Natural killer cell (primary cell): ENCODE data around the gene GATA5. TPM values are rescaled to one million over a fixed set of nuclear protein-coding genes. Genes with fewer than 3 reads are reported as not detected.

Experiments used
- ATAC-seq, 3 donors: fragments of 150-1000 bp in 2 of 3; fragments of 200-7000 bp in 1 of 3; cut with Tn5 transposase; 1 replicate in 1 of 3; 2 replicates in 2 of 3; pipeline ENCODE4 v1.10.0; 2021; ENCODE audit warnings: mild to moderate bottlenecking in 2 of 3, moderate library complexity in 2 of 3
- DNase-seq, 2 donors: peaks; one replicate each; pipeline versions ENCODE4 v3.0.0 to v3.0.0-alpha.2; 2013 to 2021; ENCODE audit warnings: mixed read lengths in 1 of 2
- H3K27ac ChIP-seq: one replicate; pipeline ENCODE4 v1.5.1; 2013; ENCODE audit warnings: mild to moderate bottlenecking, low read length
- H3K27me3 ChIP-seq: one replicate; pipeline ENCODE4 v1.6.1; 2013; ENCODE audit warnings: low read length; ENCODE audit not compliant: control insufficient read depth, insufficient read depth
- H3K36me3 ChIP-seq: one replicate; pipeline ENCODE4 v1.6.1; 2013; ENCODE audit warnings: low read length; ENCODE audit not compliant: control insufficient read depth, insufficient read depth
- H3K4me1 ChIP-seq: one replicate; pipeline ENCODE4 v1.6.1; 2013; ENCODE audit warnings: low read length; ENCODE audit not compliant: control insufficient read depth, insufficient read depth
- H3K4me3 ChIP-seq: one replicate; pipeline ENCODE4 v1.5.1; 2013; ENCODE audit warnings: low read length
- H3K9me3 ChIP-seq: one replicate; pipeline ENCODE4 v1.6.1; 2013; ENCODE audit warnings: low read length; ENCODE audit not compliant: control insufficient read depth, insufficient read depth
- H3K27ac Mint-ChIP-seq, 2 donors: one replicate each; pipeline ENCODE4 v1.8.0; 2022; ENCODE audit warnings: mild to moderate bottlenecking in 2 of 2, mixed read lengths in 2 of 2, moderate library complexity in 1 of 2
- H3K27me3 Mint-ChIP-seq, 2 donors: one replicate each; pipeline ENCODE4 v1.8.0; 2022; ENCODE audit warnings: low read depth in 2 of 2, mixed read lengths in 2 of 2
- H3K36me3 Mint-ChIP-seq: one replicate; pipeline ENCODE4 v1.8.0; 2022; ENCODE audit warnings: mixed read lengths
- H3K4me1 Mint-ChIP-seq, 2 donors: one replicate each; pipeline ENCODE4 v1.8.0; 2022; ENCODE audit warnings: mixed read lengths in 2 of 2
- H3K4me3 Mint-ChIP-seq: one replicate; pipeline ENCODE4 v1.8.0; 2022; ENCODE audit warnings: mild to moderate bottlenecking, moderate library complexity, mixed read lengths
- H3K9me3 Mint-ChIP-seq, 2 donors: one replicate each; pipeline ENCODE4 v1.8.0; 2022; ENCODE audit warnings: mixed read lengths in 2 of 2
- WGBS: methylation state at CpG from one replicate; pipeline ENCODE4 v1.1.7; 2013; ENCODE audit warnings: missing lambda C conversion rate; ENCODE audit not compliant: insufficient coverage; 5-methylcytosine and 5-hydroxymethylcytosine counted together
- intact Hi-C: fragments of 100-400 bp; cut with micrococcal nuclease; formaldehyde crosslinking; loops from one replicate; pipeline ENCODE4 v1.14.2; 2022
- total RNA-seq, 4 donors: library from RNA; stranded (reverse); fragments of 120-200 nt in 1 of 4; gene quantifications; one replicate each; pipeline versions ENCODE4 v1.2.3 to v1.2.4, GENCODE V29; 2013 to 2022
- TF ChIP-seq, protein P1 (sequence below): fragments of 200-600 bp; IDR thresholded peaks from one replicate; pipeline ENCODE4 v1.8.0; 2022; ENCODE audit warnings: antibody characterized with exemption

Gene GATA5
- total RNA-seq, 3 donors from 2014 or later (not counting 1 experiment from before 2014, with no cell fraction given), result not detected

DNA sequence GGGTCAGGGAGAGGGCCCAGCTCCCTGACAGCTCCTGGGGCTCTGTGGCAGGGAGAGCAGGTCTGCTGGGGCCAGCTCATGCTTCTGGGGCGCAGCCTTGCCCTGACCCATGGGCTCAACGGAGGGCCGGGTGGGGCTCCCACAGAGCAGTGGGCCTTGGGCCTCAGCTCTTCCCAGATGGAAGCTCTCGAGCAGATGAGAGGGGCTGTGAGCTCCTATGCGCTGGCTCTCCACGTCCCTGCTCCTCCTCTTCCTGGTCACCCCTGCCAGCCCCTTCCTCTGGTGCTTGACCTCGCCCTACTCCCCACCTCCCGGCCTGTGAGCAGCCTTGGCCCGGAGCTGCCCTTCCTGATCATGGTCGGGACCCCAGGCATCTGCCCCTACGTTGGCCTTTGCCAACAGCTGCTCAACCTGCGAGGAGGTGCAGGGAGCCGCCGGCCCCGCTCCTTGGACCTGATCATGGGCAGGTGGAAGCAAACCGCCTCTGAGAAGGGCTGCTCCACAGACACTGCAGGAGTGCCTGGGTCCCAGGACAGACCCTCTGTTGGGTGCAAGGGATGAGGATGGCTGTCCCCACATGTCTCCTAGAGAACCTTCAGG is 26.8 kb upstream of the GATA5 start:
- H3K27ac ChIP-seq, result no peak overlapping the region
- Mint-ChIP-seq H3K27ac (no peak overlapping the region), H3K4me1 (peaks cover 0 to 12% of the 10 kb centered on the region in 2 donors)

DNA sequence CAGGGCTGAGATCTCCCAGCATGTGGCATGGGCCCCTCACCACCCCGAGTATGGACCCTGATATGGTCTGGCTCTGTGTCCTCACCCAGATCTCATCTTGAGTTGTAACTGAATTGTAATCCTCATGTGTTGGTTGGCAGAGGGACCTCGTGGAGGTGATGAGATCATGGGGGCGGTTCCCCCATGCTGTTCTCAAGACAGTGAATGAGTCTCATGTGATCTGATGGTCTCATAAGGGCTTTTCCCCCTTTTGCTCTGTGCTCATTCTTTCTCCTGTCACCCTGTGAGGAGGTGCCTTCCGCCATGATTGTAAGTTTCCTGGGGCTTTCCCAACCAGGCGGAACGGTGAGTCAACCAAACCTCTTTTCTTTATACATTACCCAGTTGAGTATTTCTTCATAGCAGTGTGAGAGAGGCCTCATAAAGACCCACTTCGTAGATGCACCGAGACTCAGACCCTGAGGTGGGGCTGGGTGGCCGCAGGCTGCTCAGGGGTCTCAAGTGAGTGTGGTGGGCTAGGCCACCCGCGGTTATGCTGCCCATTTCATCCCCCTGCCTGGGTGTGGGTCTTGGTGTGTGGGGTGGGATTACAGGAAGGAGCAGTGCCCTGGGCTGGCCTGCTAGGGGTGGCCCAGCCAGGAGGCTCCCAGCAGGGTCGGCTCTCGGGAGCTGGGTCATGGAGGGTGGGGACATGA is 26.2 kb upstream of the GATA5 start:
- no peak overlapping the region for H3K4me3 ChIP-seq
- Mint-ChIP-seq H3K9me3 (peaks cover 3 to 4% of the 10 kb centered on the region in 2 donors), H3K4me3 (no peak overlapping the region), H3K4me1 (peaks cover 0 to 12% of the 10 kb centered on the region in 2 donors), H3K36me3 (no peaks in the 10 kb centered on the region), H3K27ac (peak overlapping the region in 1 of 2 donors; percentile 38), H3K27me3 (no peaks in the 10 kb centered on the region)
- ATAC-seq (peak; percentile 64 to 69 (median 68)), DNase-seq (peak in 1 of 2 donors; percentile 76)
- intact Hi-C loops, result loop anchor here (5.0 kb wide), 1 partner anchor 290 kb away; no protein-coding TSS in a partner anchor
- H3K27ac ChIP-seq, result no peak overlapping the region
- WGBS, result 70% methylated on average over 11 of the region's 13 CpGs
- H3K27me3 ChIP-seq, result no peaks in the 10 kb centered on the region
- H3K4me1 ChIP-seq, result peaks cover 14% of the 10 kb centered on the region
- TF ChIP-seq, protein P1, sequence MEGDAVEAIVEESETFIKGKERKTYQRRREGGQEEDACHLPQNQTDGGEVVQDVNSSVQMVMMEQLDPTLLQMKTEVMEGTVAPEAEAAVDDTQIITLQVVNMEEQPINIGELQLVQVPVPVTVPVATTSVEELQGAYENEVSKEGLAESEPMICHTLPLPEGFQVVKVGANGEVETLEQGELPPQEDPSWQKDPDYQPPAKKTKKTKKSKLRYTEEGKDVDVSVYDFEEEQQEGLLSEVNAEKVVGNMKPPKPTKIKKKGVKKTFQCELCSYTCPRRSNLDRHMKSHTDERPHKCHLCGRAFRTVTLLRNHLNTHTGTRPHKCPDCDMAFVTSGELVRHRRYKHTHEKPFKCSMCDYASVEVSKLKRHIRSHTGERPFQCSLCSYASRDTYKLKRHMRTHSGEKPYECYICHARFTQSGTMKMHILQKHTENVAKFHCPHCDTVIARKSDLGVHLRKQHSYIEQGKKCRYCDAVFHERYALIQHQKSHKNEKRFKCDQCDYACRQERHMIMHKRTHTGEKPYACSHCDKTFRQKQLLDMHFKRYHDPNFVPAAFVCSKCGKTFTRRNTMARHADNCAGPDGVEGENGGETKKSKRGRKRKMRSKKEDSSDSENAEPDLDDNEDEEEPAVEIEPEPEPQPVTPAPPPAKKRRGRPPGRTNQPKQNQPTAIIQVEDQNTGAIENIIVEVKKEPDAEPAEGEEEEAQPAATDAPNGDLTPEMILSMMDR, result no peak
- H3K36me3 ChIP-seq, result no peaks in the 10 kb centered on the region
- H3K9me3 ChIP-seq, result no peaks in the 10 kb centered on the region

More for the DNA sequence above, 26.8 kb upstream of the GATA5 start:
- TF ChIP-seq, protein P1, result no peak
- intact Hi-C loops, result loop anchor here (5.0 kb wide), 1 partner anchor 290 kb away; no protein-coding TSS in a partner anchor
- Histone ChIP-seq H3K9me3 (no peaks in the 10 kb centered on the region), H3K36me3 (no peaks in the 10 kb centered on the region), H3K4me1 (peaks cover 14% of the 10 kb centered on the region), H3K27me3 (no peaks in the 10 kb centered on the region), H3K4me3 (no peak overlapping the region)
- Mint-ChIP-seq H3K9me3 (peaks cover 3 to 4% of the 10 kb centered on the region in 2 donors), H3K4me3 (no peak overlapping the region), H3K36me3 (no peaks in the 10 kb centered on the region), H3K27me3 (no peaks in the 10 kb centered on the region)
- no peak for ATAC-seq
- 95% methylated on average over 16 of the region's 16 CpGs for WGBS
- DNase-seq, result no peak

DNA sequence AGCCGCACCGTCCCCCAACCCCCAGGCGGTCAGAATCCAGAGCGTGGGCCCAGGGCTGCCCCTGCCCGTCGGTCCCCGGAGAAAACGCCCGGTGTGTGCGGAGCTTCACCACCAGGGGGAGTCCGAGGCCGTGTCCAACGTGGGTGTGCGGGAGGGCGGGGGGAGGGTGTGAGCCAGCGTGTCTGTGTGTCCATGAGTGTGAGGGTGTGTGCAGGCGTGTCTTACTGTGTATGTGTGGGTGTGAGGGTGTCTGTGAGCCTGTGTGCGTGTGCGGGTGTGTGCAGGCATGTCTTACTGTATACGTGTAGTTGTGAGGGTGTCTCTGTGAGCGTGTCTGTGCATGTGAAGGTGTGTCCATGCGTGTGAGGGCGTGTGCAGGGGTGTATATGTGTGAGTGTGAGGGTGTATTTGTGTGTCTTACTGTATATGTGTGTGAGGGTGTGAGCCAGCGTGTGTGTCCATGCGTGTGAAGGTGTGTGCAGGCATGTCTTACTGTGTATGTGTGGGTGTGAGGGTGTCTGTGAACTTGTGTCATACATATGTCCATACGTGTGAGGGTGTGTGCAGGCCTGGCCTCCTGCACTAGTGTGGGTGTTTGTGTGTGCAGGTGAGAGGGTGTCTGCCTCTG is 24.6 kb upstream of the GATA5 start:
- no peak overlapping the region for H3K27ac ChIP-seq
- H3K4me3 Mint-ChIP-seq, result no peak overlapping the region
- TF ChIP-seq, protein P1, result peak; percentile 74
- no peaks in the 10 kb centered on the region for H3K36me3 ChIP-seq
- WGBS, result 29% methylated on average over 26 of the region's 26 CpGs
- peaks cover 0 to 12% of the 10 kb centered on the region in 2 donors for H3K4me1 Mint-ChIP-seq
- H3K4me1 ChIP-seq, result peaks cover 14% of the 10 kb centered on the region
- peaks cover 3 to 4% of the 10 kb centered on the region in 2 donors for H3K9me3 Mint-ChIP-seq
- intact Hi-C loops, result loop anchor here (1.0 to 5.0 kb wide), 3 partner anchors 117 to 308 kb away; no protein-coding TSS in a partner anchor
- no peak overlapping the region for H3K4me3 ChIP-seq
- no peaks in the 10 kb centered on the region for H3K27me3 ChIP-seq
- ATAC-seq, result peak; percentile 79 to 82 (median 79)
- no peaks in the 10 kb centered on the region for H3K9me3 ChIP-seq
- peak; percentile 75 to 88 for DNase-seq
- H3K36me3 Mint-ChIP-seq, result no peaks in the 10 kb centered on the region
- H3K27ac Mint-ChIP-seq, result peak overlapping the region in 1 of 2 donors; percentile 62
- no peaks in the 10 kb centered on the region for H3K27me3 Mint-ChIP-seq
